Left ventricle myocardium inferior (tissue), 1 donor: ENCODE results near the gene FSTL5. TPM values are rescaled to one million over a fixed set of nuclear protein-coding genes. Genes with fewer than 3 reads are reported as not detected.

ENCODE experiments used
- DNase-seq: peaks from one replicate; pipeline ENCODE4 v3.0.0-alpha.2; 2020
- H3K27ac ChIP-seq: fragments of 200-600 bp; replicated peaks from 2 replicates; pipeline ENCODE4 v1.8.0; 2021
- H3K27me3 ChIP-seq: fragments of 200-600 bp; 2 replicates; pipeline ENCODE4 v1.8.0; 2021; ENCODE audit warnings: low read depth
- H3K36me3 ChIP-seq: fragments of 200-600 bp; 2 replicates; pipeline ENCODE4 v1.8.0; 2021
- H3K4me1 ChIP-seq: fragments of 200-600 bp; 2 replicates; pipeline ENCODE4 v1.8.0; 2021
- H3K4me3 ChIP-seq: fragments of 200-600 bp; 2 replicates; pipeline ENCODE4 v1.8.0; 2021; ENCODE audit warnings: mild to moderate bottlenecking, moderate library complexity
- H3K9me3 ChIP-seq: fragments of 200-600 bp; replicated peaks from 2 replicates; pipeline ENCODE4 v1.8.0; 2021
- intact Hi-C: fragments of 100-400 bp; cut with micrococcal nuclease; formaldehyde crosslinking; loops from one replicate; pipeline ENCODE4 v1.11.0; 2022
- total RNA-seq: library from RNA; stranded (reverse); fragmentation: NEBNext Ultra II Directional; extraction: Animal tissue kit (Norgen Biotek cat#: 25700); gene quantifications from one replicate; pipeline ENCODE4 v1.2.1, GENCODE V29; 2021
- TF ChIP-seq, protein P1 (sequence below): fragments of 200-600 bp; IDR thresholded peaks from 2 replicates; pipeline ENCODE4 v1.8.0; 2021; ENCODE audit warnings: antibody characterized with exemption, mild to moderate bottlenecking, borderline replicate concordance
- donor health status: DM: no; HTN: yes; CAD: no; lungs with severe emphysema.

The FSTL5 gene
- total RNA-seq, 1 donor from 2014 or later = not detected

DNA sequence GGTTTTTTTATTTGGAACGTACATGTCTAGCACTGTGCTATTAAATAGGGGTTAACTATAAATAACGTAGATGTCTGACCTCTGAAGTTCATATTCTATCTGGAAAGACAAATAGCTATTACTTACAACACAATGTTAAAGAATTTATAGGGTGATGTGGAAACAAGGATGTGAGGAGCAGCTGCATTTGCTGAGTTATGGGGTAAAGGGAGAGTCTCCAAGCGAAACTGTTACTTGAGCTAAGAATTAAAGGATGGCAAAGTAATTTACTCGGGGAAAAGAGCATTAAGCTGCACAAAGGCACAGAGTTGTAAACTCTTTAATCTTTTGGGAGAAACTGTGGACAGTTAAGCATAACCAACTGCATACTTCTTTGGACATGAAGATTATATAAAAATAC lies 117.7 kb downstream of the FSTL5 start:
- intact Hi-C loops = no loop called here
- TF ChIP-seq, protein P1, sequence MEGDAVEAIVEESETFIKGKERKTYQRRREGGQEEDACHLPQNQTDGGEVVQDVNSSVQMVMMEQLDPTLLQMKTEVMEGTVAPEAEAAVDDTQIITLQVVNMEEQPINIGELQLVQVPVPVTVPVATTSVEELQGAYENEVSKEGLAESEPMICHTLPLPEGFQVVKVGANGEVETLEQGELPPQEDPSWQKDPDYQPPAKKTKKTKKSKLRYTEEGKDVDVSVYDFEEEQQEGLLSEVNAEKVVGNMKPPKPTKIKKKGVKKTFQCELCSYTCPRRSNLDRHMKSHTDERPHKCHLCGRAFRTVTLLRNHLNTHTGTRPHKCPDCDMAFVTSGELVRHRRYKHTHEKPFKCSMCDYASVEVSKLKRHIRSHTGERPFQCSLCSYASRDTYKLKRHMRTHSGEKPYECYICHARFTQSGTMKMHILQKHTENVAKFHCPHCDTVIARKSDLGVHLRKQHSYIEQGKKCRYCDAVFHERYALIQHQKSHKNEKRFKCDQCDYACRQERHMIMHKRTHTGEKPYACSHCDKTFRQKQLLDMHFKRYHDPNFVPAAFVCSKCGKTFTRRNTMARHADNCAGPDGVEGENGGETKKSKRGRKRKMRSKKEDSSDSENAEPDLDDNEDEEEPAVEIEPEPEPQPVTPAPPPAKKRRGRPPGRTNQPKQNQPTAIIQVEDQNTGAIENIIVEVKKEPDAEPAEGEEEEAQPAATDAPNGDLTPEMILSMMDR = no peak
- DNase-seq = no peak
- H3K36me3 ChIP-seq = no peaks in the 10 kb centered on the region
- H3K4me1 ChIP-seq = no peaks in the 10 kb centered on the region
- no peaks in the 10 kb centered on the region for H3K9me3 ChIP-seq
- no peak overlapping the region for H3K4me3 ChIP-seq
- no peak overlapping the region for H3K27ac ChIP-seq
- no peaks in the 10 kb centered on the region for H3K27me3 ChIP-seq

DNA sequence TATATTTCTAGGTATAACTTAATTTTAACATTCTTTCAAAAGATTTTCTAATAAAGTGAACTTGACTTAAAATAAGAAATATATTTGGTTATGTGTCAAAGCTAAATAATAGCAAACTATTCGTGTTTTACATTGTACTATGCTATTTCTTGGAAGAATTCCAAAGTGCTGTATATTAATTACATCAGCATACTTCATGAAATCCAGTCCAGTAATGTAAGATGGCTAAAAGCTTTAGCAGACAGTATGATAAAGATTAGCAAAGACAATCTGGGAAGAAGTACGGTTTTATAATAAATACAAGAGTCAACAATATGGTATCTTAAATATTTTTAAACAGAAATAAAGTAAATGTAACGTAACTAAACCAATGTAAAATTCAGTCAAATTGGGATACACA lies 125.7 kb downstream of the FSTL5 start:
- intact Hi-C loops = no loop called here
- H3K4me3 ChIP-seq = no peak overlapping the region
- no peaks in the 10 kb centered on the region for H3K4me1 ChIP-seq
- no peaks in the 10 kb centered on the region for H3K9me3 ChIP-seq
- DNase-seq = no peak
- H3K27ac ChIP-seq = no peak overlapping the region
- TF ChIP-seq, protein P1 = no peak
- no peaks in the 10 kb centered on the region for H3K36me3 ChIP-seq
- H3K27me3 ChIP-seq = no peaks in the 10 kb centered on the region

DNA sequence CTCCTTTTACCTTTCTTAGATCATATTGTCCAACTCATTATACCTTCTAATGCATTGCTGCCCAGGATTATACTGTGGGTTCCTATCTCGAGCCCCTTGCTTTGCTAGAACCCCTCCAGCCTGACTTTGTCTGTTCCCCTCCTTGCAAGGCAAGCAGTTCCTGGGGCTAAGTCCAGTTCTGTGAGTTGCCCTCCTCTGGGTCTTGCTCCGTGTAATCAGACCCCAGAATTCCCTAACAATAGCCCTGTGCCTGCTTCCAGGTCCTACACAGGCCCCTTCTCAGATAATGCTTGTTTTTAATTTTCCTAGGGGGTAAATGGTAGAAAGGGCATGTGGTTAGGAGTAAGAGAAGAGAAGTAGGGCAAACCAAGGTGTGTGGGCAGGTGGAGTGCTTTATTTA lies 145.9 kb downstream of the FSTL5 start:
- TF ChIP-seq, protein P1 = no peak
- Histone ChIP-seq H3K27me3 (no peaks in the 10 kb centered on the region), H3K4me1 (no peaks in the 10 kb centered on the region), H3K36me3 (no peaks in the 10 kb centered on the region), H3K27ac (no peak overlapping the region), H3K4me3 (no peak overlapping the region), H3K9me3 (no peaks in the 10 kb centered on the region)
- intact Hi-C loops = no loop called here
- DNase-seq = no peak

DNA sequence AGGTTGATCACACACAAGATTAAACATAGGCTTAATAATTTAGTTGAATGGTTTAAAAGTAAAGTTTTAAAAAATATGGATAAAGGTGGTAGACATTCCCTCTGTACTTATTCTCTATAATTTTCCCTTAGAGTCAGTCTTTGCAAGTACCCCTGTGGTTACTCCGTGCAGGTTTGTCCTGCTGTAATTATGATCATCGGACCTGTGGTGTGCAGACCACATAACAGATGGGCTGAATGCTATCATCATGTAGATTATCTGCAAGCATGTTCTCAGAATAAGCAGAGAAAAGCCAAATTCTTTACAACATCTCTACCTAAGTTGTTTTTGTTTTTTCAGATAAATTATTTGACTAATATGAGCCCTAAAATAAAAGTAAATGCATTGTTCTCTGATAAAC lies 146.8 kb downstream of the FSTL5 start:
- TF ChIP-seq, protein P1 = no peak
- intact Hi-C loops = no loop called here

DNA sequence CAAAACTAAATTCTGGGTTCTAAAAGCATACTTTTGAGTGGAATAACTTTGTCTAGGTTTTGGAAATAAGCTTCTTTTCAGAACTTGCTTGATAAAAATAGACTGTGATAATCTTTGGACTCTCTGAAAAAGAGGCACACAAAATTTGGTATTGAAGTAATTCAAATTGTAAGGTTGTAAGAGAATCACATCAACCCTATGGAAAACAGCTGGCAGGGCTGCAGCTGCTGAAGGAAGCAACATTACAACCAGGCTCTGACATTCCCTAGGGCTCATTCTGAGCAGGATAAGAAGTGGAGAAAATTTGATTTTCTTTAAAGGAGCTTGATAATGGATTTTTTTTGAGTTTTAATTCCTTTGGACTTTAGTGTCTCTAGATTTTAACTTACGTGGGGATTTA lies 147.6 kb downstream of the FSTL5 start:
- TF ChIP-seq, protein P1 = no peak
- no peaks in the 10 kb centered on the region for H3K4me1 ChIP-seq
- intact Hi-C loops = no loop called here
- no peaks in the 10 kb centered on the region for H3K9me3 ChIP-seq
- no peaks in the 10 kb centered on the region for H3K27me3 ChIP-seq
- no peaks in the 10 kb centered on the region for H3K36me3 ChIP-seq
- no peak overlapping the region for H3K27ac ChIP-seq
- no peak for DNase-seq
- no peak overlapping the region for H3K4me3 ChIP-seq

More for the DNA sequence above, 146.8 kb downstream of the FSTL5 start:
- Histone ChIP-seq H3K9me3 (no peaks in the 10 kb centered on the region), H3K36me3 (no peaks in the 10 kb centered on the region), H3K4me3 (no peak overlapping the region), H3K4me1 (no peaks in the 10 kb centered on the region), H3K27me3 (no peaks in the 10 kb centered on the region), H3K27ac (no peak overlapping the region)
- no peak for DNase-seq

DNA sequence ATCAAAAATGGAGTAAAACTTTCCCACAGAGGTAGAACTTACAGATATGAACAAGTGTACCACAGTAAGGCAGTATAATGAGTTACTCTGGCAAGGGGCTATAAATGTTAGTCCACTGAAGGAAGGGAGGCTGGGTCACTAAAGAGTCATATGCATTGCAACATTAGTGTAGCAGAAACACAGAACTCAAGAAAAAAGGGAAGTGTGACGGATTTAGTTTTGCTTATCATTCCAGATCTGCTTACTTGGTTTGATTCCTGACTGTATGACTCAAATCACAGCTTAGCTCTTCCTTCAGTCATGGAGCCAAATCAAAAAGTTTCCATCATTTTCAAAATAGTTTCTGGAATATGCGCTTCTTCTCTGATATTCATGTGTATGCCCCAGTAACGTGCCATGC lies 148.7 kb downstream of the FSTL5 start:
- TF ChIP-seq, protein P1 = no peak
- DNase-seq = no peak
- Histone ChIP-seq H3K36me3 (no peaks in the 10 kb centered on the region), H3K4me3 (no peak overlapping the region), H3K4me1 (no peaks in the 10 kb centered on the region), H3K9me3 (no peaks in the 10 kb centered on the region), H3K27me3 (no peaks in the 10 kb centered on the region), H3K27ac (no peak overlapping the region)
- intact Hi-C loops = no loop called here
